ENCODE measurements around the gene ALG1. TPM values are rescaled to one million over a fixed set of nuclear protein-coding genes. Genes with fewer than 3 reads are reported as not detected.
"Not testable (repeated sequence)": the region's sequence is repeated elsewhere in the genome, so short reads cannot be mapped to it uniquely, and the experiment has no call there.

Gene ALG1
- total RNA-seq, 1 donor from 2014 or later: 29.4 TPM

DNA sequence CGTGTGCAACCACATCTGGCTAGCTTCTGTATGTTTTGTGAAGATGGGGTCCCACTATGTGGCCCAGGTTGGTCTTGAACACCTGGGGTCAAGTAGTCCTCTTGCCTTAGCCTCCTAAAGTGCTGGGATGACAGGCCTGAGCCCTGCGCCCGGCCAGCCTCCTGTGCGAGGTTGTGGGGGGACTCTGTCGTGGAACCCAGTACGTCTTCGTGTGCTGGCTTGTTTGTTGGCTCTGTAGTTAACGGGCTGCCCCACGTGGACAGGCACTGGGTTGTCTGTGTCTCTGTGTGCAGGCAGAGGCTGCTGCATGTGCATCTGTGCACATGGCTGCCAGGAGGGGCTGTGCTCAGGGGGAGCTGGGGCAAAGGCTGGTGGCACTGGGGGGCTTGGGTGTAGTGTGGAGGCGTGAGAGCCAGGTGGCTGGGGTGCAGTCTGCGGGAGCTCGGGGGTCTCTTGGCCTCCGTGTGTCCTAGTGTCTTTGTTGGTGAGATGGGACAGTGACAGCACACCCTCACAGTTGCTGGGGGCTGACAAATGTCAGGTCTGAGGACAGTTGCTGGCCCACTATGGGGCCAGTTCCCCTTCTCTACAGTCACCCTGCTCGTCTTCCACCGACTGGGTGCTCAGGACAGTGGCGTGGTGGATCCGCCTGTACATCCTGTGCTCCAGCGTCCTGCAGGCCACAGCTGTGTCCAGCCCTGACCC is 16.6 kb downstream of the ALG1 start:
- Mint-ChIP-seq H3K4me1 (ENCODE audit: low read depth) (peaks cover 13% of the 10 kb centered on the region), H3K36me3 (ENCODE audit: low read depth) (peaks cover 43% of the 10 kb centered on the region)
- H3K27me3 Mint-ChIP-seq (ENCODE audit: low read depth); H3K4me3 Mint-ChIP-seq (ENCODE audit: low read depth); intact Hi-C loops (cut with micrococcal nuclease); DNase-seq (ENCODE audit: low spot score); H3K27ac Mint-ChIP-seq; H3K9me3 Mint-ChIP-seq: not testable (repeated sequence)

- H3K4me1 Mint-ChIP-seq (ENCODE audit: low read depth): peaks cover 13% of the 10 kb centered on the region
- H3K9me3 Mint-ChIP-seq; intact Hi-C loops (cut with micrococcal nuclease); DNase-seq (ENCODE audit: low spot score); H3K4me3 Mint-ChIP-seq (ENCODE audit: low read depth); H3K27ac Mint-ChIP-seq; H3K27me3 Mint-ChIP-seq (ENCODE audit: low read depth): not testable (repeated sequence)
- H3K36me3 Mint-ChIP-seq (ENCODE audit: low read depth): peaks cover 39% of the 10 kb centered on the region
Observed at GRCh38 chr16:5088936-5089335, 17.3 kb downstream of the ALG1 start.

DNA sequence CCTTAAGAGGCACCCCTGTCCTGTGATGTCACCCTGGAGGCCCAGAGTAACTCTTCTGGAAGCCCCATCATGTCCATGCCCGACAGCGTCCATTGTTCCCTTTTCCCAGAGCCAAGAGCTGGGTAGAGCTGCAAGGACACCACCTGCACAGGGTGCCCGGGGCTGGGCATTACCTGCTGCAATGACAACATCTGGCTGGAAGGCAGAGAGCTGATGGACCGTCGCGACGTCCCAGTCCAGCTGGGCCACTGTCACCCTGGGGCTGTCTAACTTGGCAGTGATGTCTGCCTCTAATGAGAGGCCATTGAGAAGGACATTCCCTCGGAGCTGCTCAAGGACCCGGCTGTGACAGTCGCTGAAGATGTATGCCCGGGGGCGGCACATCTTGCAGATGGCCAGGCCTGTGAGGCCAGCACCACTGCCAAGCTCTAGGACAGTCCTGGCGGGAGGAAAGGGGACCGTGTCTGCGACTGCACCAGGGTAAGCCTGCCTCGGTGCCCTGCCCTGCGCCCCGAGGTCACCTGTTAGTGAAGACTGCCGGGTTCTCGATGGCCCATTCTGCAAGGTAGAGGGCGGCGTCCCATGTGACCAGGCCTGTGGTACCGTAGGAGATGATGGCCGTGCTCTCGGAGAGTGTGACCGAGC is 18.4 kb downstream of the ALG1 start:
- intact Hi-C loops (cut with micrococcal nuclease): loop anchor here (10.0 kb wide), 1 partner anchor 245 kb away; the partner anchor contains the start of genes GLYR1 and UBN1
- H3K4me1 Mint-ChIP-seq (ENCODE audit: low read depth); DNase-seq (ENCODE audit: low spot score); H3K27ac Mint-ChIP-seq; H3K4me3 Mint-ChIP-seq (ENCODE audit: low read depth); H3K9me3 Mint-ChIP-seq; H3K27me3 Mint-ChIP-seq (ENCODE audit: low read depth): not testable (repeated sequence)
- H3K36me3 Mint-ChIP-seq (ENCODE audit: low read depth): peaks cover 28% of the 10 kb centered on the region

- Mint-ChIP-seq H3K4me1 (ENCODE audit: low read depth) (peaks cover 12% of the 10 kb centered on the region), H3K36me3 (ENCODE audit: low read depth) (peaks cover 22% of the 10 kb centered on the region)
- not testable (repeated sequence) for H3K27ac Mint-ChIP-seq; H3K9me3 Mint-ChIP-seq; H3K27me3 Mint-ChIP-seq (ENCODE audit: low read depth); DNase-seq (ENCODE audit: low spot score); H3K4me3 Mint-ChIP-seq (ENCODE audit: low read depth)
- intact Hi-C loops (cut with micrococcal nuclease): loop anchor here (10.0 kb wide), 1 partner anchor 246 kb away; the partner anchor contains the start of genes GLYR1 and UBN1
Observed at GRCh38 chr16:5090592-5090991, 18.9 kb downstream of the ALG1 start.

DNA sequence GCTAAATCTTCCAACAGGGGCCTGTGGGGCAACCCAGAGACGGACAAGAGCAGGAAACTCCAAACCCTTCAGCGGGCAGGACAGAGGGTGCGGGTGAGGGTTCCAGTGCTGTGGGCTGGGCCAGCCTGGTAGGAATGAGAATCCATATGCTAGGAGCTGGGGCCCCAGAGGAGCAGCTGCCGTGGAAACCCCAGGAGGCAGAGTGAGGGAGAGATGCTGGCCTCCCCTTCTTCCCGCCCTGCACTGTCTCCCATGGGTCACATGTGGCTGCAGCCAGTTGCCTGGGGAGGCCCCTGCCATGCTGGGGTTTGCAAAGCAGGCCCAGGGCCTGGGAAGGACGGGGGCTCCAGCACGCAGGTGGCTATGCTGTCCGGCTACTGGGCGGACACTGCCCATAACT is 21.4 kb downstream of the ALG1 start:
- intact Hi-C loops (cut with micrococcal nuclease): loop anchor here (10.0 kb wide), 1 partner anchor 248 kb away; the partner anchor contains the start of genes GLYR1 and UBN1
- Mint-ChIP-seq H3K36me3 (ENCODE audit: low read depth) (peaks cover 14% of the 10 kb centered on the region), H3K4me1 (ENCODE audit: low read depth) (peaks cover 19% of the 10 kb centered on the region)
- H3K4me3 Mint-ChIP-seq (ENCODE audit: low read depth); H3K27me3 Mint-ChIP-seq (ENCODE audit: low read depth); H3K9me3 Mint-ChIP-seq; H3K27ac Mint-ChIP-seq; DNase-seq (ENCODE audit: low spot score): not testable (repeated sequence)

GRCh38 chr16:5093746-5094145 is 22.1 kb downstream of the ALG1 start:
- H3K9me3 Mint-ChIP-seq; H3K27me3 Mint-ChIP-seq (ENCODE audit: low read depth); H3K4me3 Mint-ChIP-seq (ENCODE audit: low read depth); DNase-seq (ENCODE audit: low spot score); H3K27ac Mint-ChIP-seq: not testable (repeated sequence)
- Mint-ChIP-seq H3K4me1 (ENCODE audit: low read depth) (peaks cover 20% of the 10 kb centered on the region), H3K36me3 (ENCODE audit: low read depth) (peaks cover 11% of the 10 kb centered on the region)
- intact Hi-C loops (cut with micrococcal nuclease): loop anchor here (10.0 kb wide), 1 partner anchor 249 kb away; the partner anchor contains the start of genes GLYR1 and UBN1

GRCh38 chr16:5095145-5095830 is 23.6 kb downstream of the ALG1 start:
- H3K4me1 Mint-ChIP-seq (ENCODE audit: low read depth): peaks cover 22% of the 10 kb centered on the region
- not testable (repeated sequence) for DNase-seq (ENCODE audit: low spot score); H3K27me3 Mint-ChIP-seq (ENCODE audit: low read depth); H3K27ac Mint-ChIP-seq; H3K9me3 Mint-ChIP-seq; H3K36me3 Mint-ChIP-seq (ENCODE audit: low read depth); H3K4me3 Mint-ChIP-seq (ENCODE audit: low read depth)
- intact Hi-C loops (cut with micrococcal nuclease): loop anchor here (10.0 kb wide), 1 partner anchor 250 kb away; the partner anchor contains the start of genes GLYR1 and UBN1

DNA sequence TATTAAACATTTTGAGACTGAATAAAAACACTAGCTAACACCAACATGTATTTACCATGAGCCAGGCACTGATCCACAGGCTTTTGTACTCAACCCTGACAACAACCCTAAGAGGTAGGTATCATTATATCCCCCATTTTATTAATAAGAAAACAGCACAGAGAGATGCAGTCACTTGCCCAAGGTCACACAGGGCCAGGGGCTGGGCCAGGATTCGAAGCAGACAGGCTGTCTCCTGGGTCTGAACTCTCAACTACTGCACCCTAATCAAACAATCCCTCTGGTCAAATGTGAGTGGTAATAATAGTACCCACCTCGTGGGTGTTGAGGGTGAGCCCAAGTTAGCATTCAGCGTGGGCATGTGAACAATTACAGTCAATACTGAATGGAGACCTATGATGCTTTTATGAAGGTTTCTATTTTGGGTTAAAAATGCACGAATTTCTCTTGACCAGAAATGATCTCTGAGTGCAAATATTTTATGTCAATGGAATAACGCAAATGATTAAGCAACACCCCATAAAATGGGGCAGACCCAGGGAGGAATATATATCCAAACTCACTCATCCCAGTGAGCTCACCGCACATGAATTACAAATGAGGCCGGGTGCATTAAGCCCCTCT is 24.9 kb downstream of the ALG1 start:
- intact Hi-C loops (cut with micrococcal nuclease): loop anchor here (10.0 kb wide), 1 partner anchor 252 kb away; the partner anchor contains the start of genes GLYR1 and UBN1
- not testable (repeated sequence) for H3K27me3 Mint-ChIP-seq (ENCODE audit: low read depth); H3K9me3 Mint-ChIP-seq; DNase-seq (ENCODE audit: low spot score); H3K36me3 Mint-ChIP-seq (ENCODE audit: low read depth)
- H3K4me3 Mint-ChIP-seq (ENCODE audit: low read depth): peak overlapping the region; percentile 90
- H3K27ac Mint-ChIP-seq: peak overlapping the region; percentile 85
- peaks cover 22% of the 10 kb centered on the region for H3K4me1 Mint-ChIP-seq (ENCODE audit: low read depth)

DNA sequence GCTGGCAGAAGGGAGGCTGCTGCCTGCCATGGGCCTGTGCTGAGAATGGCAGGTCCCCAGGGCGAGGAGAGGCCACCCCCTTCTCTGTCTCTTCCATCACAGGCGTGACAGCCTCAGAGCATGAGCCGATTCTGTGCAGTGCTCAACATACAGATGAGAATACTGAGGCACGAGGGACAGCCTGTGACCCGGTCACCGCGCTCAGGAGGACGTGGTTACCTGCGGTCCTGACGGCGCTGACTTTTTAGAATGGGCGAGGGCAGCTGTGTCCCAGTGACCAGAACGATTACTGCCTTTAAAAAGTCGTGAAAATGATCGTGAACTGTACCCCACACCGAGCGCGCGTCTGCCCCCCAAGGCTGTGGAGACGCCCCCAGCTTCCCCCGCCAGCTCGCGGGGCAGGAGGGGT is 25.4 kb downstream of the ALG1 start:
- H3K36me3 Mint-ChIP-seq (ENCODE audit: low read depth); H3K27me3 Mint-ChIP-seq (ENCODE audit: low read depth); H3K9me3 Mint-ChIP-seq: not testable (repeated sequence)
- intact Hi-C loops (cut with micrococcal nuclease): loop anchor here (10.0 kb wide), 1 partner anchor 252 kb away; the partner anchor contains the start of genes GLYR1 and UBN1
- Mint-ChIP-seq H3K4me1 (ENCODE audit: low read depth) (peaks cover 20% of the 10 kb centered on the region), H3K27ac (peak overlapping the region; percentile 85), H3K4me3 (ENCODE audit: low read depth) (peak overlapping the region; percentile 90)
- peak; percentile 30 for DNase-seq (ENCODE audit: low spot score)

DNA sequence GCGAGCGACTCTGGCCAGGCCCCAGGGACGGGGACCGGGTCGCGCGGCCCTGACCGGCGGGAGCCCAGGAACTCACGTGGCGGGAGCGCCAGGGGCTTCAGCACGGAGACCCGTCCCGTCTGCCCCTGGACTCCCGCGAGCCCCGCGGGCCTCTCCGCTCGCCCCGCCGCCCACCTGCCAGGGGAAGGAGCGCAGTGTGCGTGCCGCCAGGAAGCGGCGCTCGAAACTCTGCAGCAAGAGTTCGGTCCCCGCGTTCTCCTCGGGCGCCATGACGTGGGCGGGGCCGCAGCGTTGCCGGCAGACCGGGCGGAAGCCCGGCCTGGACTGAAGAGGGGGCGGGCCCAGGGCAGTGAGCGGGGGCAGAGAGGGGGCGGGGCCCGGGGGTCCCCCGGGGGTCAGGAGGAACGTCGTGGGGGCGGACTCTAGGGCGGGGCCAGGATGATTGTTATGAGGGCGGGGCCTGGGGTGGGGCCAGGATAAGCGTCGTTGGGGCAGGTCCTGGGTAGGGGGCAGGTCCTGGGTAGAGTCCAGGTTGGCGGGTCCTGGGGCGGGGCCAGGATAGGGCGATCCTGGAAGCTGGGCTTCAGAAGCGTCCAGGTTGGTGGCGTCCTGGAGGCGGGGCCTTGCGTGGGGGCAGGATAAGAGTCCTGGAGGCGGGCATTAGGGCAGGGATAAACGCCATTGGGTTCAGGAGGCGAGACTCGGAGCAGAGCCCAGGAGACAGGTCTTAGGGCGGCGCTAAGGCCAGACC is 26.0 kb downstream of the ALG1 start, which contains the start of gene EEF2KMT:
TSS of gene EEF2KMT (minus strand) at position 326 of the 751 bp plus-strand sequence. CDS start at position 270, 56 bp downstream.
- peak within 1 kb of the TSS; percentile 92 for H3K27ac Mint-ChIP-seq
- H3K27me3 Mint-ChIP-seq (ENCODE audit: low read depth); H3K36me3 Mint-ChIP-seq (ENCODE audit: low read depth); H3K9me3 Mint-ChIP-seq: not testable (repeated sequence)
- DNase-seq (ENCODE audit: low spot score): peak; percentile 95
- intact Hi-C loops (cut with micrococcal nuclease): loop anchor here (10.0 kb wide), 1 partner anchor 253 kb away; the partner anchor contains the start of genes GLYR1 and UBN1
- peak within 1 kb of the TSS; percentile 90 for H3K4me3 Mint-ChIP-seq (ENCODE audit: low read depth)
- H3K4me1 Mint-ChIP-seq (ENCODE audit: low read depth): peaks cover 19% of the 10 kb centered on the region

- peak overlapping the region; percentile 92 for H3K27ac Mint-ChIP-seq
- H3K9me3 Mint-ChIP-seq; H3K27me3 Mint-ChIP-seq (ENCODE audit: low read depth); H3K36me3 Mint-ChIP-seq (ENCODE audit: low read depth): not testable (repeated sequence)
- intact Hi-C loops (cut with micrococcal nuclease): loop anchor here (10.0 kb wide), 1 partner anchor 254 kb away; the partner anchor contains the start of genes GLYR1 and UBN1
- DNase-seq (ENCODE audit: low spot score): peak; percentile 71
- H3K4me3 Mint-ChIP-seq (ENCODE audit: low read depth): peak overlapping the region; percentile 90
- H3K4me1 Mint-ChIP-seq (ENCODE audit: low read depth): peaks cover 19% of the 10 kb centered on the region
Observed at GRCh38 chr16:5098221-5099159, 26.8 kb downstream of the ALG1 start.
